Lung (tissue), 12 donors: ENCODE results near the gene SYNE1. TPM values are rescaled to one million over a fixed set of nuclear protein-coding genes. Genes with fewer than 3 reads are reported as not detected.

Experiments used
- ATAC-seq: fragments of 200-7000 bp; cut with Tn5 transposase; one replicate; pipeline ENCODE4 v1.9.1; 2020; ENCODE audit warnings: moderate number of reproducible peaks; ENCODE audit not compliant: insufficient read depth, low FRiP score
- DNase-seq, 3 donors: peaks; one replicate each; pipeline ENCODE4 v3.0.0-alpha.2; 2013 to 2017
- H3K27ac ChIP-seq, 2 donors: one replicate each; pipeline ENCODE4 v1.5.1; 2013; ENCODE audit warnings: mild to moderate bottlenecking in 2 of 2, moderate library complexity in 2 of 2, control low read depth in 1 of 2, inconsistent platforms in 1 of 2, low read depth in 1 of 2, low read length in 1 of 2
- H3K27me3 ChIP-seq, 3 donors: one replicate each; pipeline ENCODE4 v1.5.1; 2013; ENCODE audit warnings: low read length in 2 of 3; ENCODE audit not compliant: control insufficient read depth in 3 of 3, insufficient read depth in 3 of 3
- H3K36me3 ChIP-seq, 4 donors: one replicate each; pipeline ENCODE4 v1.5.1; 2013; ENCODE audit warnings: low read length in 4 of 4, mild to moderate bottlenecking in 1 of 4, moderate library complexity in 1 of 4; ENCODE audit not compliant: control insufficient read depth in 4 of 4, insufficient read depth in 4 of 4
- H3K4me1 ChIP-seq, 5 donors: one replicate each; pipeline ENCODE4 v1.5.1; 2013; ENCODE audit warnings: low read length in 5 of 5, mild to moderate bottlenecking in 2 of 5, moderate library complexity in 1 of 5; ENCODE audit not compliant: control insufficient read depth in 5 of 5, insufficient read depth in 5 of 5
- H3K4me3 ChIP-seq: one replicate; pipeline ENCODE4 v1.5.1; 2013; ENCODE audit warnings: mild to moderate bottlenecking, control low read depth, moderate library complexity
- H3K9ac ChIP-seq, 2 donors: one replicate each; pipeline ENCODE4 v1.5.1; 2013; ENCODE audit warnings: low read length in 2 of 2, control low read depth in 1 of 2; ENCODE audit not compliant: insufficient read depth in 1 of 2
- H3K9me3 ChIP-seq, 4 donors: one replicate each; pipeline ENCODE4 v1.5.1; 2013; ENCODE audit warnings: low read length in 3 of 4, mild to moderate bottlenecking in 1 of 4, moderate library complexity in 1 of 4; ENCODE audit not compliant: control insufficient read depth in 4 of 4, insufficient read depth in 3 of 4
- WGBS, 2 donors: extraction: QIAGEN DNeasy Blood & Tissue Kit; methylation state at CpG; one replicate each; pipeline ENCODE4 v1.1.7; 2013; 5-methylcytosine and 5-hydroxymethylcytosine counted together
- polyA plus RNA-seq, 2 donors: library from polyadenylated mRNA; stranded (reverse); fragments of 200-250 nt; gene quantifications; one replicate each; pipeline ENCODE4 v1.2.1, GENCODE V29; 2013
- total RNA-seq, 2 donors: library from RNA; depleted of rRNA in 1 of 2; stranded (reverse); fragments of >200 nt in 1 of 2; gene quantifications; one replicate each; pipeline ENCODE4 v1.2.1, GENCODE V29; 2014 to 2021
- TF ChIP-seq, protein P1 (sequence below): IDR thresholded peaks from 2 replicates; pipeline ENCODE4 v1.5.1; 2012; ENCODE audit warnings: mild to moderate bottlenecking; ENCODE audit errors: control extremely low read depth, extremely low read depth
- donor health status: control.
- donor health status: control.
- donor health status: Bipolar disorder and iron deficiency.
- donor health status: healthy.
- donor health status: DM: yes; HTN: yes; CAD: no.

SYNE1 gene
- total and polyA plus RNA-seq, 4 donors, result 26.4 to 352 (median 131) TPM

DNA sequence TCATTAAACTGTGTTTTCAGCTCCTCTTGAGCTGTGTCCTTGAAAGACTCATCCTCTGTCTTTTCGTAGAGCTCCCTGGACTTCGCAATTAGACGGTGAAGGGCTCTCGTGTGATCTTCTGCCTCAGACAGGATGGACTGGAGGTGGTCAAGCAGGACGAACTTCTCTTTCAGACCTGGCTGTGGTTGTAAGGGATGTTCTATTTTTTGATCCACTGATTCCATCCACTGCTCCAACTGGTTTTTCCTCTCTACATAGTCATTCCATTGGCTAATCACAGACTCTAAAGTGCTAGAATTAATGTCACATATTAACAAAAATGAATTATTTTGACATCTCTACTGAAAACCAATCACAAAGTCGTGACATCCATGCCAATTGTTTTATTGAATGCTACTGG is 250.1 kb downstream of the SYNE1 start:
- Histone ChIP-seq H3K4me1 (no peaks in the 10 kb centered on the region), H3K4me3 (no peak overlapping the region), H3K27me3 (no peaks in the 10 kb centered on the region), H3K27ac (no peak overlapping the region), H3K9ac (no peak overlapping the region), H3K36me3 (peaks cover 0 to 4% (median 0%) of the 10 kb centered on the region in 4 donors), H3K9me3 (no peaks in the 10 kb centered on the region)
- ATAC-seq (no peak), DNase-seq (no peak)
- WGBS, 2 donors, result 78 to 90% methylated on average over 6 of the region's 6 CpGs
- TF ChIP-seq, protein P1, sequence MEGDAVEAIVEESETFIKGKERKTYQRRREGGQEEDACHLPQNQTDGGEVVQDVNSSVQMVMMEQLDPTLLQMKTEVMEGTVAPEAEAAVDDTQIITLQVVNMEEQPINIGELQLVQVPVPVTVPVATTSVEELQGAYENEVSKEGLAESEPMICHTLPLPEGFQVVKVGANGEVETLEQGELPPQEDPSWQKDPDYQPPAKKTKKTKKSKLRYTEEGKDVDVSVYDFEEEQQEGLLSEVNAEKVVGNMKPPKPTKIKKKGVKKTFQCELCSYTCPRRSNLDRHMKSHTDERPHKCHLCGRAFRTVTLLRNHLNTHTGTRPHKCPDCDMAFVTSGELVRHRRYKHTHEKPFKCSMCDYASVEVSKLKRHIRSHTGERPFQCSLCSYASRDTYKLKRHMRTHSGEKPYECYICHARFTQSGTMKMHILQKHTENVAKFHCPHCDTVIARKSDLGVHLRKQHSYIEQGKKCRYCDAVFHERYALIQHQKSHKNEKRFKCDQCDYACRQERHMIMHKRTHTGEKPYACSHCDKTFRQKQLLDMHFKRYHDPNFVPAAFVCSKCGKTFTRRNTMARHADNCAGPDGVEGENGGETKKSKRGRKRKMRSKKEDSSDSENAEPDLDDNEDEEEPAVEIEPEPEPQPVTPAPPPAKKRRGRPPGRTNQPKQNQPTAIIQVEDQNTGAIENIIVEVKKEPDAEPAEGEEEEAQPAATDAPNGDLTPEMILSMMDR, result no peak

DNA sequence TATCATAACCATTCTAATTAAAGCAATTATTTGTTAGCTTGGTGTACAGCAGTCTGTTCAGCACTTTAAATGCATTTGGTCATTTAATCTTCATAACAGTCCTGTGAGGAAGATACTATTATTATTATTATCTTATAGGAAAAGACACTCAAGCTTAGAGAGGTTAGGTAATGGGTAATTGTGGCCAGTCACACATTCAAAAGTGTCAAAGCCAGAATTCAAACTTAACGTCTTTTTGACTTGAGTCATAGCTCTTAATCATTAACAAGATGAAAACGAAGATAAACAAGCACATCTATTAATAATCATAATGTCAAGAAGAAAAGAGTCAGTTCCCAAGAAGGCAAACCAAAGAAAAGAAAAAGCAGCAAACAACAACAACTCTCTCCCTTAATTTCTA is 251.0 kb downstream of the SYNE1 start:
- Histone ChIP-seq H3K9me3 (no peaks in the 10 kb centered on the region), H3K4me1 (peaks cover 0 to 3% (median 0%) of the 10 kb centered on the region in 5 donors), H3K27me3 (no peaks in the 10 kb centered on the region), H3K27ac (no peak overlapping the region), H3K4me3 (no peak overlapping the region), H3K36me3 (peaks cover 0 to 3% (median 0%) of the 10 kb centered on the region in 4 donors), H3K9ac (no peak overlapping the region)
- WGBS, 2 donors, result 45 to 67% methylated on average over 2 of the region's 2 CpGs
- DNase-seq, result no peak
- TF ChIP-seq, protein P1, result no peak
- no peak for ATAC-seq

DNA sequence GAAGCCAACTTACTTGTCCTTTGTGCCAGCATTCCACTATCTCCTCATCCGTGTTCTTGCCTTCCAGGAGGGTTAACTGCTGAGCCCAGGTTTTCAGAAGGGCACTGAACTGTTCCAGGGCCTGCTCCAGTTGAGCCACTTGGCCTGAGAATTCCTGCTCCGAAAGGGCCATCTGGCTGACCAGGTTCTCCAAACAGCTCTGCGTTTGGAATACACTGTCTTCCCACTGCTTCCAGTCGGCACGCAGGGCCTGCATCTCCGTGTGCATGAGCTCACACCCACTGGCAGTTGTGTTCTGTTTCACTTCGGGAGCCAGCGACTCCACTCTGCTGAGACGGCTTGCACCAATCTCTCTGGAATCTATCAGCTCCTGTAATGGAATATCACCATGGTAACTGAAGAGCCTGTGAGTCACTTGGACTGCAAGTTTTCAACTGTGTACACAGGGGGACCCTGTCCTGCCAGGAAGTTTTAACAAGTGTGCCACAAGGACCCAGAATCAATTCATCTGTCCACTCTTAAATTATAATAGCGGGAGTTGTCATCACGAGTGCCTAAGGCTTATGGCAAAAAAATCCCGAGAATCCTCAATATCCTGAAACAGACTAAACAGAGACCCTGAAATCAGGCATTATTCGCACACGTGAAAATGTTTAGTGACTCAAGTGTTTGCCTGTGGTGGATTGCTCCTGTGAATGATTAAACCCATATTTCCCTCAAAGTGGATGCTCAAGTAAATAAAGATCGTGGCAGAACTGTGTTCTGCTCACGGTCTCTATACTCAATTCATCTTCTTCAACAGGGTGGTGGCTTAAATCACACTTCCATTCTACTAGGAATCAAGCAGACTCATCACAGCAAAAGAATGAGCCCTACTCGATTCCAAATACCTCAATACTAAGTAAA is 255.9 kb downstream of the SYNE1 start:
- Histone ChIP-seq H3K9me3 (no peaks in the 10 kb centered on the region), H3K36me3 (peaks cover 0 to 4% (median under 1%) of the 10 kb centered on the region in 4 donors), H3K27me3 (no peaks in the 10 kb centered on the region), H3K4me1 (peaks cover 0 to 15% (median 6%) of the 10 kb centered on the region in 5 donors), H3K4me3 (peak overlapping the region; percentile 47), H3K27ac (peak overlapping the region; percentile 94 to 97), H3K9ac (peak overlapping the region; percentile 89 to 99)
- 40 to 69% methylated on average over 17 of the region's 17 CpGs for WGBS, 2 donors
- DNase-seq, result peak; percentile 90 to 97 (median 96)
- TF ChIP-seq, protein P1, result no peak
- peak; percentile 75 for ATAC-seq
